HG03064 (cell line): ENCODE results near the gene TCF7L2.

ENCODE experiments used
- ATAC-seq: cut with Tn5 transposase; IDR thresholded peaks from one replicate; pipeline ENCODE4 v1.9.1; 2021; ENCODE audit warnings: low read depth; ENCODE audit not compliant: unreplicated experiment

Gene TCF7L2

GRCh38 chr10:113019692-113020474, 69.8 kb downstream of the TCF7L2 start:
- no peak for ATAC-seq

GRCh38 chr10:113020475-113020753, 70.4 kb downstream of the TCF7L2 start:
- ATAC-seq, result no peak

DNA sequence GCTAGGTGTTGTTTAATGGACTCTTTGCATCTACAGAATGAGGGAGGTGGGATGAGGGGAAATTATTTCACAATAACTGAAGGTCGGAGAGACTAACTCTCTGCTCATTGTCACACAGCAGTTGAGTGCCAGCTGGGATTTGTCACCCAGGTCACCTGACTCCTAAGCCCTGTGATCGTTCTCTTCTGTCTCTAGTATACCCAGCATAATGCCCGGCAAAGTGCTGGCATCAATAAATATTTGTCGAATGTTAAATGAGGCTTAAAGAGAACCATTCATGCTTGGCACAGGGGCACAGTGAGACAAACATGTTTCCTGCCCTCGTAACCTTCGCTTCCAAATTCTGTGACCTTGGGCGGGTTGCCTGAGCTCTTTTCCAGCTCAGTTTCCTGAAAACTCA, 70.8 kb downstream of the TCF7L2 start:
- ATAC-seq, result no peak

DNA sequence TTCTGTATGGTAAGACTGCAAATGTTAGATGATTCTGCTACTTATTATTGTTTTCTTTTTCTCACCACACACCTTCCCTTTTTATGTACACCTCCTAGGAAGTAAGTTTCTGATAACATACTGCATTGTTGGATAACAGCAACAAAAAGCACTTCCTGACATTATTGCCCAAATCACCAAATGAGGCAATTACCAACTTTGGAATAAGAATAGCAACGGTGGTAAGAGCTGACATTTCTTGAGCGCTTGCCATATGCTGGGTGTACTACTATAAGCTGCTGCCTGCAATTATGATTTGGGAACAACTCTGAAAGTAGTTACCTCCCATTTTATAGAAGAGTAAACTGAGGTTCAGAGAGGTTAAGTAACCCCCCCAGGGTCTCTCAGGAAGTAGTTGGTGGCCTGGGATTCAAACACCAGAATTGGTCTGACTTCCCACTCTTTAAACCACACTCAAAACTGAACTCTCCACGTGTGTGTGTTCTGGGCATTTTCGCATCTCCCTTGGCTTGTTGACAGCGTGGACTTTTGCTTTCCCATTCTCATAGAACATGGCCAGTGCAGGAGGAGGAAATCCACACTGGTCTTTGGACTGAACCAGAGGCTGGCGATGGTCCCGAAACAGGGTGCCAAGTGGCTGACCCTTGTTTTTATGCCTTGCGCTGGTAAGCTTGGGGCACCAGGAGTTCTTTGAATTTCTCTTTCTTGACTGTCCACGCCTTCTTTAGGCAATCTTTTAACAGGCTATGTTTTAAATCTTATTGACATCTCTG, 71.4 kb downstream of the TCF7L2 start:
- ATAC-seq, result no peak

DNA sequence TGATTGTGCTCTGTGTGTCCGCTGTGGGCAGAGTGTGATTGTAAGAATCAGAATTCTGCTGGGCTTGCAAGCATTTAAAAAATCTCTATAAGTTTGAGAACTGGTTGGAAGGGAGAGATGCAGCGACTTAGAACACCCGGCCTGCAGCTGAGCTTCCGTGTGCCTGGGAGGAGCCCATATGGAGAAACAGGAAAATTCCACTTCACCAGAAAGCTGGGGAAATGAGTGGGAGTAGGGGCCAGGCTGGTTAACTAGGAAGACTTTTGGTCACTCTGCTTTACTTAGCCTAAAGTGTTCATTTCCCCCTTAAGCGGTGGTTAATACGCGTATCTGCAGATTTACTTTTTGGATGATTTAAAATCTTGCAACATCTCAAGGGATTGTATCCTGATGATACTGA, 72.2 kb downstream of the TCF7L2 start:
- ATAC-seq, result no peak

DNA sequence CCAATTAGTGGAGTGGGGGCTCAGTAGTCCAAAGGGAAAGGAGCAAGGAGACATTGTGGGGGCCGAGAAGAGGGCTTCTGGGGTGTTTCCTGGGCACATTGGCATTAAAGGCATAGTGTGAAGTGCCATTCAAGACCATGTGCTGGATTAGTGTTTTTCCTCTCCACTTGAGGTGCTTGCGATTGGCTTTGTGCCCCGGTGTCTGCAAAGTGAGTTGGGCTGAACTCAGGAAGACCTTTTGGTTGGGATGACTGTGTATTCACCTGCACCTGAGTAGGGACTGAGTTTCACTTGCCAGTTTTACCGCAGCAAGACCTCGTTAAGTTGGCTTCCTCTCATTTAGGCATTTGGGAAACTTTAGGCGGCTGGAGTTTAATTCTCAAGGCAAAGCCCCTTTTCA, 73.0 kb downstream of the TCF7L2 start:
- no peak for ATAC-seq

DNA sequence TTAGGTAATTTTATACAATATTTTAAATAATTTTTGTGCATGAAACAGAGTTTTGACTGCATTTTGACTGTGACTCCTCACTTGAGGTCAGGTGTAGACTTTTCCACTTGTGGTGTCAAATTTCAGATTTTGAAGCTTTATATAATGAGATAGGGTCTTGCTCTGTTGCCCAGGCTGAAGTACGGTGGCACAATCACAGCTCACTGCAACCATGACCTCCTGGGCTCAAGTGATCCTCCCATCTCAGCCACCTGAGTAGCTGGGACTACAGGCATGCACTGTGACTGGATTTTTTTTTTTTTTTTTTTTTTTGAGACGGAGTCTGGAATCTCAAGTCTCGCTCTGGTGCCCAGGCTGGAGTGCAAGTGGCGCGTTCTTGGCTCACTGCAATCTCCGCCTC, 74.9 kb downstream of the TCF7L2 start:
- ATAC-seq, result no peak

DNA sequence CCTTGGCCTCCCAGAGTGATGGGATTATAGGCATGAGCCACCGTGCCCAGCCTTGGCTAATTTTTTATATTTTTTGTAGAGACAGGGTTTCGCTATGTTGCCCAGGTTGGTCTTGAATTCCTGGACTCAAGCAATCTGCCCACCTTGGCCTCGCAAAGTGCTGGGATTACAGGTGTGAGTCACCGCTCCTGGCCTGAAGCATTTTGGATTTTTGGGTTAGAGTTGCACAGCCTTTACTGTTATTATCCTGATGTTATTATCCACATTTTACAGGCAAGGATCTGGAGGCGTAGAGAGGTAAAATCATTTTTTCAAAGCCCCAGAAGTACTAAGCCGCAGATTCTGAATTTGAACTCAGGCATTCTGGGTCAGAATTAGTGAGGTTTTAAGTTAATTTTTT, 75.4 kb downstream of the TCF7L2 start:
- no peak for ATAC-seq

DNA sequence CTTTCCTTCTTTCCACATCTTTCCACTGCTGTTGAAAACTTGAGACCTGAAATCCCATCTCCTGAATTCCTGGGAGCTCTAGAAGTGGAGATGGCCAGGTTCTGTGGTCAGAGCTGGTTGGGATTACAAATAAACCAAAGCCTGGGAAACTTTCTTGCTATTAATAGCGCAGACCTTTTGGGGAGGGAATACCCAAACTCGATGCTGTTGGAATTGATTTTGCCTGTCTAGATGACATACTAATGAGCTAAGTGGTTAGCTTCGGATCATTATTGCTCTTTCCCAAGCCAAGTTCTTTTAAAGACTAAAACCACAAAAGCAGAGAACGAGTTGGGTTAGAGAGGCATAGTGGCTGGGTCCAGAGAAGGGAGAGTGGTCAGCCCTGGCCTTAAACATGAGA, 76.6 kb downstream of the TCF7L2 start:
- ATAC-seq, result no peak

- no peak for ATAC-seq
These were observed 77.2 kb downstream of the TCF7L2 start for GRCh38 chr10:113027230-113027573.

DNA sequence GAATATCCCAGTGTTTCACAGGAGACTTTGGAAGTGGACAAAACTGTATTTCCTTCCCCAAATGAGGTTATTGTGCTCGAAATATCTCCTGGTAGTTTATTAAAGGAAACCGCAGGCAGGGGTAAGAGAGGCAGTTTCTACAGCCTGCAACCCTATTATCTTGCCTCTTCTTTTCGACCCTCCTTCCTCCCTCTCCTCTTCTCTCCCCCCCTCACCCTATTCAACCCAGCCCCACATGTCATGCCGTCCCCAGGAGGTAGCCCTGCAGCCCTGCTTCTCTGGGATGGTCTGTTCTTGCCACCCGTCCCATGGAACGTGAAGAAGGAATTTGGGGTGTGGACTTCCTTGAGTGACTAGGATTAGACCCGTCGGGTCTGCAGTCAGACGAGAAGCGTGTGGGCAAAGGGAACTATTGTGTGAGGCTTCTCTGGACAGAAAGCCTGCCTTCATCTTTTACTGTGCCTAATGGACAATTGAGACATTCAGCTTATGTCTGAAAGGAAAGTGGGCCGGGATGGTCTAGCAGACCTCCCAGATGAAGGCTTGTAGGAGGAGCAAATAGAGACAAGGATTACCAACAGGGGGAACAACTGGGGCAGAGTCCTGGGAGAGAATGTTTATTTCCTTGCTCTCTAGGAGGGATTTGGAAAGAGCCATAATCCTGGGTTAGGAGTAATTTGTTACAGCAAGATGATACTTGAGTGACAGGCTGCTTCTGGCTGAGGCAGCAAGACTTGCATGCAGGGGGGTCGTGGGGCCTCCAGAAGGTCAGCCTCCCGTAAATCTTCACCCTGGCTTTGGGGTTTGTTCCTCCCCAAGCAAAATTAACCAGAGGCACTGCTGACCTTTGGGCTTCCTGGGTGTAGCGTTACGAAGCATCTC, 77.8 kb downstream of the TCF7L2 start:
- ATAC-seq, result no peak

DNA sequence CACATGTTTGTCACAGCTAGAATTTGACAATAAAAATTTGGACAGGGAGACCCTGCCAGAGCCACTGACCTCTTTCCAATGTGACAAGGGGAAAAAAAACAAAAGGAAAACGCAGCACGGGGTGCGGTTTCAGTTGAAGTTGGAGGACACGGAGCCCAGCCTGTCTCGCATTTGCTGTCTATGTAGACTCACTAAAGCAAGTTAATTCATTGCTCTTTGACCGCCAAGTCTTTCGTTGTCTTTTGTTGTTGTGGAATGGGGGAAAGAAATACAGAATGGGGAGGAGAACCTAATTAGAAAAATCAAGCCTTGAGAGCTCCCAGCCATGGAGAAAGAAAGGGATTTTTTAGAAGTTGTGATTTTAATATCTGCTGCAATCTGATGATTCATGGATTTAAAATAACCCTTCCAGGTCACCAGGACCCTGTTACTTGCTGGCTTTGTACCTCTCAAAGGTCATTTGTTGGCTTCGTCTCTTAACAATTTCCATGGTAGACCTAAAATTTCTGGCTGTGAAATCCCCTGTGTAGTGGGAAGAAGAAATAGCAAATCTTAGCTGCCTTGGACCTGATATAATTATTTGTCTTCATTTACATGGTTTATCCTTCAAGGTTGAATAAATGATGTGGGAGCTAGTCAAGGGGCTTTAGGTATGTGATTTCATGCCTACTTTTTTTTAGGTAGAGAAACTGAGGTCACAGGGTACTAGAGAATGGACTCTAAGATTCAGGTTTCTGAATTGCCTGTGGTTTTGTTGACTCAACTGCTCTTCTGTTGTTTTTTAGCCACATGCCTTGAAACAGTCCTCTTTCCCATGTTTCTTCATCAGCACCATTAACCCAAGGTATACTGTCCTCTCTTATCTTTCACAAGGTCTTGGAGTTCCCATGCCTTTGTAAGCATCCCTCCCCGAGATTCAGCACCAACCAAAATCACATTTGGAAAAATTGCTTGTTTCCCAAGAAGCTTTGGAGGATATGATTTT, 78.7 kb downstream of the TCF7L2 start:
- no peak for ATAC-seq

DNA sequence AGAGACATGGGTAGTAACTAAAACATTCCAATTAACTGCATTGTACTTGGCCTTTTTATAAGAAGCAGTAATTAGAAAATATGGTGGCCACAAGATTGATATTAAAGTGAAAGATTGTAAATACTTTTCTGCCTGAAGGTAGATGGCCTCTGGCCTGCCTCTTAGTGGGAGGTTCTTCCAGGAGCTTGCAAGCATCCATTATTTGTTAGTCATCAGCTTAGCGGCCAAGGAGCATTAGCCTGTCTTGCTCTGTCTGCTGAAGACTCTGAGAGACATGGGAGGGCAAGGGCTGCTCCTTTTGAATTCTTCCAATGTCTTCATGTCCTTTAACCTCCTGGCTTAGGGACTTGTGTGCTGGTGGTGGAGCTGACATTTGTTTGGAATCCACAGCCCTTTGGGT, 80.4 kb downstream of the TCF7L2 start:
- no peak for ATAC-seq

DNA sequence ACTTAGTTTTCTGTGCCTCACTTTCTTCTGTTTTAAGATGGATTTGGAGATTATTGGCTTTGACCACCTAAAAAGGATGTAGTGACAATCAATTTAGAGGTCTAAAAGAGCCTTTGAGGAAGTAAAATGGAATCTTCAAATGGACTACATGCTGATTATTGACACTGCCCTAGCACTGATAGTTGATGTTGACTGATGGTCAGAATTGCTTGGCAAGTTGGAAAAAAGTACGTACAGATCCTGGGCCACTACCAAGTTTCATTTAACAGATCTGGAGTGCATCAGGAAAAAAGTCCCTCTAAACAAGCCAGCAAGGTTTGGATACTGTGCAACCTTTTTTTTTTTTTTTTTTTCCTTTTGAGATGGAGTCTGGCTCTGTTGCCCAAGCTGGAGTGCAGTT, 81.1 kb downstream of the TCF7L2 start:
- no peak for ATAC-seq

DNA sequence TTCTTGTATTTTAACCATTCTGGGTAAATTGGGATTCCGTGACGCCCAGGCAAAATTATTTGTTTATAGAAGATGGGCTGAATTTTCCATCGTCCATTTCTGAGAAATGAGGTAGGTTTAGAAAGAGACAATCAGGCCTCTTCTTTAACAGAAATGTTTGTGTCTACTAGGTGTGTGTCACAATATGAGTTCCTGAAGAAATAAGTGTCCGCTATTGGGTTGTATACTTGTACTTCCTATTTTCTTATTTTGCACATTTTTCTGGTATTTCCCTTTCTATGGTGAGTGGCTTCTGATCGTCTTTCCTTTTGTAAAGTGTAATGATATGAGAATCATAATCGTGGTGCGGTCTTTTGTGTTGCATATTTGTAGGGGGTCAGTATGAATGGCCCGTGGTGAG, 83.9 kb downstream of the TCF7L2 start:
- ATAC-seq, result no peak

- ATAC-seq, result no peak
These were observed 85.8 kb downstream of the TCF7L2 start for GRCh38 chr10:113035732-113036312.

DNA sequence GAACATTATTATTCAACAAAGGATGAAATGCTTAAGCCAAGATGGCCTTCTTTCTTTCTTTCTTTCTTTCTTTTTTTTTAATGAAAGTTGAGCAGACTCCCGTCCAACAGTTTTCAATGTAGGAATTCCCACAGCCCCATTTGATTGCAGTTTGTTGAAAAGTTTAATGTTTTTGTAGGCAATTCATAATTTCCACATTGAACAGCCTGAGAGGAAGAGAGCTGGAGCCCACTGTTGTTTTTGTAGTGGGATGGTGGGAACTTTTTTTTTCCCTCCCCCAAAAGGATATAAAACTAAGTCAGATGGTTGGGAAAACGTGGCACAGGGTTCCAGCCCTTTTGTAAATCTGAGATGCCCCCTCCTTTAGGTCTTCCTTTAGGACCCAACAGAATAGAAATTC, 86.6 kb downstream of the TCF7L2 start:
- ATAC-seq, result no peak

GRCh38 chr10:113037218-113037617, 87.2 kb downstream of the TCF7L2 start:
- no peak for ATAC-seq

DNA sequence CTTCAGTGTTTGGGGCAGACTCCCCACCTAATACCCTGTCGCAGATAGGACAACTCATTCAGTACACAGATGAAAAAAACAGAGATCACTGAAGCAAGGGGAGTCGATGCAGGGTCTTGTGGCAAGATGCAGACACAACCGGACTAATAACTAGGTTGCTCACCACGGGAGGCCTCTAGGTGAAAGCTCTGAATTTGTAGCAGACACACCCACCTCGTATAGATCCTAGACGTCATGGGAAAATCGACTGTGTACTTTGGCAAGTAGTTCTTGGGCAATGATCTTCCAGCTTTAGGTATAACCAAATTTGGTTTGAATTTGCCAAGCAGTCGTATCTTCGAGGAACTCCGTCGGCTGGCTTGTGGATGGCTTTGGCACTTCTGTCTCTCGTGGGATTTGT, 88.1 kb downstream of the TCF7L2 start:
- ATAC-seq, result no peak

GRCh38 chr10:113038985-113039384, 88.9 kb downstream of the TCF7L2 start:
- no peak for ATAC-seq
